WTC11 (cell line): ENCODE results near the gene RFC5. TPM values are rescaled to one million over a fixed set of nuclear protein-coding genes. Genes with fewer than 3 reads are reported as not detected.
A peak's percentile ranks its signal among the peaks of the same experiment; 100 is the strongest.

Experiments
- ATAC-seq: fragments of 200-7000 bp; cut with Tn5 transposase; 2 replicates; pipeline ENCODE4 v1.10.0; 2021; ENCODE audit warnings: mild to moderate bottlenecking, moderate library complexity
- CTCF ChIA-PET: fragments of 300-600 bp; sonication (Branson Sonifier 250); formaldehyde crosslinking; loops from one replicate; lab custom pipeline; 2021; ENCODE audit warnings: antibody characterized with exemption; lab: Charles Lee
- POLR2A ChIA-PET: fragments of 350-600 bp; sonication (Branson Sonifier 250); formaldehyde crosslinking; loops from one replicate; lab custom pipeline; 2021; ENCODE audit warnings: antibody characterized with exemption; lab: Charles Lee
- DNase-seq: peaks from one replicate; pipeline ENCODE4 v3.0.0; 2021; ENCODE audit warnings: low spot score
- H3K27ac Mint-ChIP-seq: 2 replicates; pipeline ENCODE4 v1.8.0; 2021; ENCODE audit warnings: mixed read lengths
- H3K27me3 Mint-ChIP-seq: 2 replicates; pipeline ENCODE4 v1.8.0; 2021; ENCODE audit warnings: low read depth, mild to moderate bottlenecking, moderate library complexity, mixed read lengths
- H3K36me3 Mint-ChIP-seq: 2 replicates; pipeline ENCODE4 v1.8.0; 2021; ENCODE audit warnings: mixed read lengths
- H3K4me1 Mint-ChIP-seq: 2 replicates; pipeline ENCODE4 v1.8.0; 2022; ENCODE audit warnings: mixed read lengths
- H3K4me3 Mint-ChIP-seq: 2 replicates; pipeline ENCODE4 v1.8.0; 2021; ENCODE audit warnings: mild to moderate bottlenecking, moderate library complexity, mixed read lengths
- H3K9me3 Mint-ChIP-seq: 2 replicates; pipeline ENCODE4 v1.8.0; 2021; ENCODE audit warnings: mixed read lengths
- CREB1 ChIP-seq: sonication (generic); formaldehyde crosslinking; IDR thresholded peaks from 2 replicates; pipeline ENCODE4 v1.8.0; 2023; ENCODE audit warnings: mild to moderate bottlenecking, missing genetic modification reagents
- FOXK1 ChIP-seq: sonication (generic); formaldehyde crosslinking; IDR thresholded peaks from 2 replicates; pipeline ENCODE4 v1.8.0; 2022; ENCODE audit warnings: mild to moderate bottlenecking, moderate library complexity, missing genetic modification reagents
- NFE2L1 ChIP-seq: sonication (generic); formaldehyde crosslinking; IDR thresholded peaks from 2 replicates; pipeline ENCODE4 v1.8.1; 2023; ENCODE audit warnings: missing genetic modification reagents
- NR1H2 ChIP-seq: sonication (generic); formaldehyde crosslinking; IDR thresholded peaks from 2 replicates; pipeline ENCODE4 v1.9.0; 2021; ENCODE audit warnings: mild to moderate bottlenecking, moderate library complexity, missing genetic modification reagents
- ZNF396 ChIP-seq: fragments of 250-450 bp; sonication (Bioruptor Pico); IDR thresholded peaks from 2 replicates; pipeline ENCODE4 v1.8.0; 2021; ENCODE audit warnings: mild to moderate bottlenecking, moderate library complexity, borderline replicate concordance
- total RNA-seq: library from RNA; stranded (reverse); gene quantifications from 3 replicates; pipeline ENCODE4 v1.2.3, GENCODE V29; 2021
- TF ChIP-seq, protein P1 (sequence below): sonication (generic); formaldehyde crosslinking; IDR thresholded peaks from 2 replicates; pipeline ENCODE4 v1.8.1; 2022; ENCODE audit warnings: low read depth, missing genetic modification reagents, borderline replicate concordance
- TF ChIP-seq, protein P2 (sequence below): sonication (generic); formaldehyde crosslinking; IDR thresholded peaks from 2 replicates; pipeline ENCODE4 v1.8.1; 2022; ENCODE audit warnings: mild to moderate bottlenecking, missing genetic modification reagents, moderate library complexity, borderline replicate concordance
- TF ChIP-seq, protein P3 (sequence below): sonication (generic); formaldehyde crosslinking; IDR thresholded peaks from 2 replicates; pipeline ENCODE4 v1.8.1; 2023; ENCODE audit warnings: mild to moderate bottlenecking, missing genetic modification reagents, moderate library complexity

Gene RFC5
- total RNA-seq, 1 experiment from 2014 or later: 35.2 TPM

DNA sequence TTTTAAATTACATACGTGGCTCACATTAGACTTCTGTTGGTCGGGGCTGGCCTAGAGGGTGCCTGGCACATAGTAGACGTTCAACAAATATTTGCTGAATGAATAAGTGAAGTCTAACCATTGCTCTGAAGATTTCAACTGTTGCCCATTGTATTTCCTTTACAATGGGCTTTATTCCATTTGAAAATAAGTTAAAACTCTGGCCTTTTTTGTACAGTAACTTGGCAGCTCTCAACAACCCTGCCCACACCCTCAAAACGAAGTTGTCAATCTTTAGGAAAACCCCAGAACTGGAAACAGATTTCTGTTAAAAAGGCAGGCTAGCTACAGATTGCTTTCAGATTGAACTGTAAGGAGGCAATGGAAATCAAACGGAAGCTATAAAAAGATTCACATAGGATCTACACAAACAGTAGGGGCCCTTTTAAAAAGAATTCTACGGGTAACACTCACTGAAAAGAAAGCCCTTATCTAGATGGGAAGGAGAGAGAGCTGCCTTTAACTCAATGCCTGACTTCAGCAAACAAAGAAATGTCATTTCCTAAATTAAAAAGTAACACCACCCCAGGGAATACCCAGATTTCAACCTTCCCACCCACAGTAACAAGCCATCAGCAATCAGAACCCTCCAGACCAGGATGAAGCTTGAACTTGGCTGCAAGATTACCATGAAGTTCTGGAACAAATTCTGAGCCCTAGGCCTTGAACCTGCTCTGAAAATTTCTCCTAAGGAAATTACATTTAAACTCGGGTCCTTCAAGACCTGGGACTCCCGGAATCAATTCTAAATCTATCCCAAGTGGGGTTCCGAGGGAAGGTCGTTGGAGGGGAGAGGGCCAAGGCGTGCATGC is 43.1 kb downstream of the RFC5 start:
- ATAC-seq (no peak), DNase-seq (no peak)
- no peaks in the 10 kb centered on the region for H3K36me3 Mint-ChIP-seq
- ChIA-PET POLR2A (no interaction called here), CTCF (interaction anchor here (1.0 to 1.5 kb wide), 2 partner anchors 185 to 202 kb away, joined by 3 read pairs; no protein-coding TSS in a partner anchor)
- no peaks in the 10 kb centered on the region for H3K27me3 Mint-ChIP-seq
- TF ChIP-seq, protein P1, sequence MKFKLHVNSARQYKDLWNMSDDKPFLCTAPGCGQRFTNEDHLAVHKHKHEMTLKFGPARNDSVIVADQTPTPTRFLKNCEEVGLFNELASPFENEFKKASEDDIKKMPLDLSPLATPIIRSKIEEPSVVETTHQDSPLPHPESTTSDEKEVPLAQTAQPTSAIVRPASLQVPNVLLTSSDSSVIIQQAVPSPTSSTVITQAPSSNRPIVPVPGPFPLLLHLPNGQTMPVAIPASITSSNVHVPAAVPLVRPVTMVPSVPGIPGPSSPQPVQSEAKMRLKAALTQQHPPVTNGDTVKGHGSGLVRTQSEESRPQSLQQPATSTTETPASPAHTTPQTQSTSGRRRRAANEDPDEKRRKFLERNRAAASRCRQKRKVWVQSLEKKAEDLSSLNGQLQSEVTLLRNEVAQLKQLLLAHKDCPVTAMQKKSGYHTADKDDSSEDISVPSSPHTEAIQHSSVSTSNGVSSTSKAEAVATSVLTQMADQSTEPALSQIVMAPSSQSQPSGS: no peak
- no peak for TF ChIP-seq FOXK1 (CRISPR knock-in tag)
- H3K4me1 Mint-ChIP-seq: peaks cover 42% of the 10 kb centered on the region
- peak overlapping the region; percentile 91 for H3K27ac Mint-ChIP-seq
- no peaks in the 10 kb centered on the region for H3K9me3 Mint-ChIP-seq
- H3K4me3 Mint-ChIP-seq: peak overlapping the region; percentile 85

GRCh38 chr12:118060301-118061010 is 44.0 kb downstream of the RFC5 start:
- H3K4me3 Mint-ChIP-seq: peak overlapping the region; percentile 85
- ChIA-PET CTCF (interaction anchor here (1.0 to 1.2 kb wide), 3 partner anchors 61 to 186 kb away, joined by 3 to 5 read pairs (median 3); no protein-coding TSS in a partner anchor), POLR2A (interaction anchor here (0.6 to 2.0 kb wide), 3 partner anchors 40 to 444 kb away, joined by 3 to 7 read pairs (median 5); partner anchors contain the start of gene VSIG10)
- peak overlapping the region; percentile 91 for H3K27ac Mint-ChIP-seq
- ATAC-seq: no peak
- DNase-seq: peak; percentile 27
- H3K36me3 Mint-ChIP-seq: peaks cover 1% of the 10 kb centered on the region
- no peaks in the 10 kb centered on the region for H3K27me3 Mint-ChIP-seq
- TF ChIP-seq ZNF396 (CRISPR knock-in tag) (no peak), NFE2L1 (no peak), NR1H2 (no peak)
- TF ChIP-seq, protein P2, sequence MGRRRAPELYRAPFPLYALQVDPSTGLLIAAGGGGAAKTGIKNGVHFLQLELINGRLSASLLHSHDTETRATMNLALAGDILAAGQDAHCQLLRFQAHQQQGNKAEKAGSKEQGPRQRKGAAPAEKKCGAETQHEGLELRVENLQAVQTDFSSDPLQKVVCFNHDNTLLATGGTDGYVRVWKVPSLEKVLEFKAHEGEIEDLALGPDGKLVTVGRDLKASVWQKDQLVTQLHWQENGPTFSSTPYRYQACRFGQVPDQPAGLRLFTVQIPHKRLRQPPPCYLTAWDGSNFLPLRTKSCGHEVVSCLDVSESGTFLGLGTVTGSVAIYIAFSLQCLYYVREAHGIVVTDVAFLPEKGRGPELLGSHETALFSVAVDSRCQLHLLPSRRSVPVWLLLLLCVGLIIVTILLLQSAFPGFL: no peak
- H3K9me3 Mint-ChIP-seq: no peaks in the 10 kb centered on the region
- H3K4me1 Mint-ChIP-seq: peaks cover 47% of the 10 kb centered on the region

- peak within 1 kb of the TSS; percentile 89 for H3K4me3 Mint-ChIP-seq
- no peaks in the 10 kb centered on the region for H3K27me3 Mint-ChIP-seq
- H3K36me3 Mint-ChIP-seq: peaks cover 6% of the 10 kb centered on the region
- no peaks in the 10 kb centered on the region for H3K9me3 Mint-ChIP-seq
- H3K4me1 Mint-ChIP-seq: peaks cover 45% of the 10 kb centered on the region
- H3K27ac Mint-ChIP-seq: peak within 1 kb of the TSS; percentile 94
- CTCF ChIA-PET: interaction anchor here (0.6 to 1.2 kb wide), 4 partner anchors 58 to 314 kb away, joined by 3 to 7 read pairs (median 4); no protein-coding TSS in a partner anchor
- DNase-seq (peak; percentile 64), ATAC-seq (peak; percentile 19)
- POLR2A ChIA-PET: interaction anchor here (0.6 to 2.0 kb wide), 4 partner anchors 41 to 445 kb away, joined by 3 to 7 read pairs (median 5); partner anchors contain the start of gene VSIG10
- TF ChIP-seq, protein P3, sequence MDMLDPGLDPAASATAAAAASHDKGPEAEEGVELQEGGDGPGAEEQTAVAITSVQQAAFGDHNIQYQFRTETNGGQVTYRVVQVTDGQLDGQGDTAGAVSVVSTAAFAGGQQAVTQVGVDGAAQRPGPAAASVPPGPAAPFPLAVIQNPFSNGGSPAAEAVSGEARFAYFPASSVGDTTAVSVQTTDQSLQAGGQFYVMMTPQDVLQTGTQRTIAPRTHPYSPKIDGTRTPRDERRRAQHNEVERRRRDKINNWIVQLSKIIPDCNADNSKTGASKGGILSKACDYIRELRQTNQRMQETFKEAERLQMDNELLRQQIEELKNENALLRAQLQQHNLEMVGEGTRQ: peak; percentile 86
- no peak for TF ChIP-seq CREB1 (CRISPR knock-in tag)
Observed at GRCh38 chr12:118061011-118061872, 44.7 kb downstream of the RFC5 start, which contains the start of gene WSB2. Gene WSB2, minus strand, starts transcription at chr12:118061179. Its CDS starts 131 bp downstream, at chr12:118061048.
